ENCODE measurements around the gene SPATA12.

- TF ChIP-seq CTCF (IDR thresholded peaks at IDR 0.05) (no peak), POLR2AphosphoS5 (IDR thresholded peaks at IDR 0.05; ENCODE audit: low read depth, low read length) (no peak), SIN3A (IDR thresholded peaks at IDR 0.05; ENCODE audit: borderline replicate concordance, insufficient read depth, low read depth, low read length) (no peak), REST (IDR thresholded peaks at IDR 0.05; ENCODE audit: insufficient read depth in 1 of 2, low read depth in 2 of 2, low read length in 1 of 2) (no peak), TCF7L2 (IDR thresholded peaks at IDR 0.05; ENCODE audit: low read depth, low read length) (no peak)
Measured at GRCh38 chr3:57120451-57121174, 60.1 kb downstream of the SPATA12 start.

Data from Panc1 (cell line).